Coronary artery (tissue), 2 donors: ENCODE data around the gene SIM1.

Experiments
- DNase-seq: peaks from one replicate; pipeline ENCODE4 v3.0.0-alpha.2; 2017; ENCODE audit warnings: low spot score
- H3K27ac ChIP-seq, 2 donors: fragments of 200-600 bp; sonication (generic); one replicate each; pipeline ENCODE4 v1.5.1; 2016 to 2019
- H3K4me3 ChIP-seq: fragments of 200-600 bp; sonication (generic); 2 replicates; pipeline ENCODE4 v1.5.1; 2016; ENCODE audit warnings: mild to moderate bottlenecking, moderate library complexity
- CTCF ChIP-seq: fragments of 200-600 bp; sonication (generic); IDR thresholded peaks from one replicate; pipeline ENCODE4 v1.5.1; 2019; ENCODE audit warnings: antibody characterized with exemption

The SIM1 gene

GRCh38 chr6:100430962-100431361 is 33.8 kb downstream of the SIM1 start:
- H3K27ac ChIP-seq, result no peak overlapping the region
- no peak for TF ChIP-seq CTCF
- no peak for DNase-seq
- H3K4me3 ChIP-seq, result no peak overlapping the region

GRCh38 chr6:100427452-100427851 is 37.3 kb downstream of the SIM1 start:
- Histone ChIP-seq H3K4me3 (no peak overlapping the region), H3K27ac (no peak overlapping the region)
- no peak for TF ChIP-seq CTCF
- no peak for DNase-seq

GRCh38 chr6:100426744-100427338 is 37.9 kb downstream of the SIM1 start:
- DNase-seq, result no peak
- Histone ChIP-seq H3K4me3 (no peak overlapping the region), H3K27ac (no peak overlapping the region)
- no peak for TF ChIP-seq CTCF

GRCh38 chr6:100426241-100426640 is 38.5 kb downstream of the SIM1 start:
- no peak for DNase-seq
- Histone ChIP-seq H3K27ac (no peak overlapping the region), H3K4me3 (no peak overlapping the region)
- no peak for TF ChIP-seq CTCF

- no peak for TF ChIP-seq CTCF
- DNase-seq, result no peak
- Histone ChIP-seq H3K4me3 (no peak overlapping the region), H3K27ac (no peak overlapping the region)
Measured at GRCh38 chr6:100420711-100421110, 44.0 kb downstream of the SIM1 start.

- Histone ChIP-seq H3K27ac (no peak overlapping the region), H3K4me3 (no peak overlapping the region)
- DNase-seq, result no peak
- TF ChIP-seq CTCF, result no peak
Measured at GRCh38 chr6:100417036-100417435, 47.7 kb downstream of the SIM1 start.

GRCh38 chr6:100415768-100416167 is 49.0 kb downstream of the SIM1 start:
- no peak for DNase-seq
- TF ChIP-seq CTCF, result no peak
- Histone ChIP-seq H3K27ac (no peak overlapping the region), H3K4me3 (no peak overlapping the region)
